Fibroblast of lung (primary cell): Measurements from ENCODE around the gene MTMR4.
A peak's percentile ranks its signal among the peaks of the same experiment; 100 is the strongest.

ENCODE experiments used
- CTCF ChIP-seq, 2 donors: IDR thresholded peaks in 1 of 2; conservative IDR thresholded peaks in 1 of 2; 1 replicate in 1 of 2; 2 replicates in 1 of 2; pipeline ENCODE4 v1.5.1; 2011 to 2012; ENCODE audit warnings: low read length in 2 of 2, control low read depth in 1 of 2, inconsistent platforms in 1 of 2, low read depth in 1 of 2, mild to moderate bottlenecking in 1 of 2
- EZH2 ChIP-seq: IDR thresholded peaks from 2 replicates; pipeline ENCODE4 v1.5.1; 2012; ENCODE audit warnings: low read length, control low read depth, mild to moderate bottlenecking; ENCODE audit errors: missing control alignments

DNA sequence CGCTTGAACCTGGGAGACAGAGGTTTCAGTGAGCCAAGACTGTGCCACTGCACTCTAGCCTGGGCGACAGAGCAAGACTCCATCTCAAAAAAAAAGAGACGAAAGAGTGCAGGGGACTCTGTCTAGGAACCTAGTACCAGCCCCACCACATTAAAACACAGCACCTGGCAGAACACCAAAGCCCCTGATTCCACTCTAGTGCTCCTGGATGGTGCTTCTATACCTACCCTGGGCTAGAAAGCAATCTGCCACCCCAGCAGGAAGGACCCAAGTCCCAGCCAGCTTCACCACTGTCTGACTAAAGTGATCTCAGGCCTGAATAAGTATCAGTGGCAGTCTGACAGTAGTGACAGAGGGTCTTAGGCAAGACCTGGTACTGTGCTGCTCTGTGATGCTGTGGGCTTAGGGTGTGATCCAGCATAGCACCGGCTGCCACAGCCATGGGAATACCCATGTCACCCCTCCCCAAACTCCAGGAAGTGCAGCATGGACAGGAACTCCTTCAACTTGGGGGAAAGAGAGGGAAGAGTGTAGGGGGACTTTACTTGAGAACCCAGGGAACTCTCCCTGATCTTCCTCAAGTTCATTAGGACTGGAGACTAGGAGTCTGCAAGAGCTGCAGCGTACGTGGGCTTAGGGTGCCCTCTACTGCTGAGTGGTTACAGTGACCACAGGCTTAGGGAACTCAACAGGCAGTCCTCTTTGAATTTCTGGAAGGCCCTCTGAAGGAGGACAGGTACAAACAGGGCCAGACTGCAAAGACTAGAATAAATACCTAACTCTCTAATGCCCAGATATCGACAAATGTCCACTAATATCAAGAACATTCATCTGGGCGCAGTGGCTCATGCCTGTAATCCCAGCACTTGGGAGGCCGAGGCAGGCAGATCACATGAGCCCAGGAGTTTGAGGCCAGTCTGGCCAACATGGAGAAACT, 67.1 kb downstream of the MTMR4 start:
- no peak for TF ChIP-seq EZH2
- TF ChIP-seq CTCF (conservative IDR thresholded peaks at IDR 0.05 in 1 of 2, IDR thresholded peaks at IDR 0.05 in 1 of 2; ENCODE audit: low read depth in 1 of 2, low read length in 2 of 2), result peak; percentile 89 to 92
